K562 (cell line): ENCODE measurements around the gene DIP2B. TPM values are rescaled to one million over a fixed set of nuclear protein-coding genes. Genes with fewer than 3 reads are reported as not detected.

Experiments
- ATAC-seq: fragments of 200-7000 bp; cut with Tn5 transposase; 3 replicates; pipeline ENCODE4 v1.9.1; 2020; ENCODE audit warnings: moderate library complexity
- BruUV-seq: library from RNA; stranded (reverse); fragments of 400-500 nt; replicated peaks from 2 replicates; lab custom pipeline; 2021; lab: Mats Ljungman, UMichigan
- CTCF ChIA-PET: fragments of 300-600 bp; formaldehyde crosslinking; extraction: SDS; loops from one replicate; lab custom pipeline; 2021; ENCODE audit warnings: low intra/inter-chr PET ratio; lab: Yijun Ruan, JAX
- POLR2A ChIA-PET: fragments of 300-600, 350-650 bp; sonication (Branson Sonifier 250); formaldehyde crosslinking; extraction: SDS; loops from one replicate; lab custom pipeline; 2021; ENCODE audit warnings: antibody characterized with exemption, inconsistent platforms; lab: Yijun Ruan, JAX
- DNase-seq, 4 experiments: peaks; one replicate each; pipeline versions ENCODE4 v3.0.0 to v3.0.0-alpha.2; 2011 to 2018; ENCODE audit warnings: low spot score in 3 of 4, mixed read lengths in 3 of 4; ENCODE audit errors: extremely low read depth in 1 of 4
- FAIRE-seq: peaks from 2 replicates; lab custom pipeline; 2011; peaks lifted over from hg19 to GRCh38; lab: Jason Lieb, UNC
- H2AFZ ChIP-seq: 2 replicates; pipeline ENCODE4 v1.6.0; 2011; ENCODE audit warnings: low read depth, low read length, control low read depth, inconsistent platforms
- H3K27ac ChIP-seq: fragments of 200-600 bp; 3 replicates; pipeline ENCODE4 v1.8.0; 2011; ENCODE audit warnings: low read depth, mild to moderate bottlenecking, control low read depth, inconsistent platforms, low read length, moderate library complexity, mixed read lengths; ENCODE audit errors: extremely low read depth
- H3K27me3 ChIP-seq, 2 experiments: fragments of 300-600 bp in 1 of 2; 2 replicates in 1 of 2; 3 replicates in 1 of 2; pipeline versions ENCODE4 v1.6.0 to v1.8.0; 2011; ENCODE audit warnings: inconsistent platforms in 2 of 2, low read length in 2 of 2, mild to moderate bottlenecking in 1 of 2, mixed read lengths in 1 of 2, moderate library complexity in 1 of 2; ENCODE audit not compliant: control insufficient read depth in 2 of 2, insufficient read depth in 2 of 2
- H3K36me3 ChIP-seq: fragments of 300-600 bp; 3 replicates; pipeline ENCODE4 v1.8.0; 2011; ENCODE audit warnings: mild to moderate bottlenecking, low read length, inconsistent platforms; ENCODE audit not compliant: control insufficient read depth, insufficient read depth
- H3K4me1 ChIP-seq, 2 experiments: fragments of 200-600 bp in 1 of 2; replicated peaks in 1 of 2; 2 replicates in 1 of 2; 3 replicates in 1 of 2; pipeline versions ENCODE4 v1.5.1 to v1.8.0; 2011; ENCODE audit warnings: inconsistent platforms in 2 of 2, low read length in 2 of 2, mild to moderate bottlenecking in 1 of 2, mixed read lengths in 1 of 2, moderate library complexity in 1 of 2; ENCODE audit not compliant: control insufficient read depth in 2 of 2, insufficient read depth in 2 of 2
- H3K4me2 ChIP-seq: 2 replicates; pipeline ENCODE4 v1.6.1; 2011; ENCODE audit warnings: low read length, control low read depth, inconsistent platforms, mixed read lengths; ENCODE audit not compliant: insufficient read depth
- H3K4me3 ChIP-seq: fragments of 200-600 bp; sonication (generic), shearing (Covaris generic); 2 replicates; pipeline ENCODE4 v1.5.1; 2016; ENCODE audit warnings: control low read depth, inconsistent platforms
- H3K79me2 ChIP-seq: fragments of 200-600 bp; 3 replicates; pipeline ENCODE4 v1.8.0; 2011; ENCODE audit warnings: low read length, inconsistent platforms; ENCODE audit not compliant: control insufficient read depth, insufficient read depth
- H3K9ac ChIP-seq, 2 experiments: 2 replicates each; pipeline versions ENCODE4 v1.6.0 to v1.6.1; 2011; ENCODE audit warnings: low read depth in 2 of 2, low read length in 2 of 2, control low read depth in 1 of 2, inconsistent platforms in 1 of 2, mild to moderate bottlenecking in 1 of 2, mixed read lengths in 1 of 2; ENCODE audit not compliant: insufficient read depth in 1 of 2
- H3K9me1 ChIP-seq: one replicate; pipeline ENCODE4 v1.6.0; 2011; ENCODE audit warnings: inconsistent platforms, mild to moderate bottlenecking, low read length, moderate library complexity; ENCODE audit not compliant: control insufficient read depth, insufficient read depth
- H3K9me3 ChIP-seq: replicated peaks from 2 replicates; pipeline ENCODE4 v1.5.1; 2011; ENCODE audit warnings: low read depth, low read length, inconsistent platforms; ENCODE audit not compliant: control insufficient read depth, insufficient read depth
- H4K20me1 ChIP-seq: replicated peaks from 2 replicates; pipeline ENCODE4 v1.6.1; 2011; ENCODE audit warnings: low read length, inconsistent platforms, mixed read lengths; ENCODE audit not compliant: control insufficient read depth, insufficient read depth
- BCOR ChIP-seq: fragments of 450-650 bp; IDR thresholded peaks from 2 replicates; pipeline ENCODE4 v1.6.1; 2016
- BRCA1 ChIP-seq, 2 experiments: fragments of 450-650 bp in 1 of 2; sonication (generic) in 1 of 2; formaldehyde crosslinking in 1 of 2; IDR thresholded peaks; 2 replicates each; pipeline versions ENCODE4 v1.5.0 to v1.6.1; 2017 to 2020; ENCODE audit warnings: mild to moderate bottlenecking in 1 of 2, missing genetic modification reagents in 1 of 2
- ERF ChIP-seq: fragments of 450-650 bp; formaldehyde crosslinking; IDR thresholded peaks from 2 replicates; pipeline ENCODE4 v1.4.0; 2020; ENCODE audit warnings: mild to moderate bottlenecking, mixed read lengths
- KDM1A ChIP-seq, 2 experiments: fragments of 450-650 bp; IDR thresholded peaks; 2 replicates each; pipeline ENCODE4 v1.6.1; 2016; ENCODE audit warnings: mild to moderate bottlenecking in 2 of 2
- POLR3A ChIP-seq: IDR thresholded peaks from 2 replicates; pipeline ENCODE4 v1.6.1; 2011; ENCODE audit warnings: borderline replicate concordance, mild to moderate bottlenecking, moderate library complexity; ENCODE audit not compliant: insufficient read length, insufficient read depth; ENCODE audit errors: extremely low read depth
- RBM25 ChIP-seq: fragments of 200-400 bp; formaldehyde crosslinking; IDR thresholded peaks from 2 replicates; pipeline ENCODE4 v1.6.1; 2018; ENCODE audit warnings: low read length, low read depth, moderate library complexity; ENCODE audit not compliant: severe bottlenecking
- RERE ChIP-seq: sonication (generic); formaldehyde crosslinking; IDR thresholded peaks from 2 replicates; pipeline ENCODE4 v1.8.0; 2023; ENCODE audit warnings: missing genetic modification reagents, mild to moderate bottlenecking, borderline replicate concordance
- RNF219 ChIP-seq: fragments of 250-450 bp; sonication (Bioruptor Pico); IDR thresholded peaks from 2 replicates; pipeline ENCODE4 v1.5.0; 2022; ENCODE audit warnings: mild to moderate bottlenecking
- THAP12 ChIP-seq: fragments of 250-450 bp; sonication (Bioruptor Pico); IDR thresholded peaks from 2 replicates; pipeline ENCODE4 v1.9.0; 2021; ENCODE audit warnings: mild to moderate bottlenecking, inconsistent platforms
- ZNF140 ChIP-seq: fragments of 250-450 bp; sonication (Bioruptor Pico); IDR thresholded peaks from 2 replicates; pipeline ENCODE4 v1.8.0; 2021; ENCODE audit warnings: moderate library complexity, mild to moderate bottlenecking, inconsistent platforms
- ZNF212 ChIP-seq: fragments of 450-650 bp; formaldehyde crosslinking; IDR thresholded peaks from 2 replicates; pipeline ENCODE4 v1.4.0; 2020; ENCODE audit warnings: mild to moderate bottlenecking
- WGBS: fragments of 100-300 bp; shearing (Covaris generic); methylation state at CpG from one replicate; pipeline ENCODE4 v1.1.6; 2016; ENCODE audit warnings: low coverage, mixed read lengths; ENCODE audit not compliant: insufficient coverage; ENCODE audit errors: missing lambda C conversion rate; 5-methylcytosine and 5-hydroxymethylcytosine counted together
- in situ Hi-C: fragments of 300-500 bp; cut with MboI; formaldehyde crosslinking; loops from 4 replicates; pipeline ENCODE4 v1.15.0; 2018; ENCODE audit warnings: inconsistent platforms, mixed read lengths
- intact Hi-C: fragments of 100-400 bp; cut with micrococcal nuclease; formaldehyde crosslinking; loops from 2 replicates; pipeline ENCODE4 v1.14.2; 2022
- polyA plus RNA-seq, 8 experiments: library from polyadenylated mRNA; depleted of rRNA in 4 of 8; stranded (reverse) in 5 of 8; unstranded in 3 of 8; fragments of >200 nt; fragmentation: Nextera tagmentation in 2 of 8; fragmentation: Illumina TruSeq in 1 of 8; extraction: Ambion mirVana in 2 of 8; extraction: Trizol in 1 of 8; gene quantifications; 2 replicates each; pipeline versions ENCODE4 v1.2.1 to v1.2.3, GENCODE V29; 2011 to 2014; ENCODE audit warnings: inconsistent platforms in 1 of 8, missing spikeins in 1 of 8
- total RNA-seq, 7 experiments: library from RNA; depleted of rRNA in 6 of 7; stranded (reverse); fragments of >200 nt in 6 of 7; fragmentation: Illumina TruSeq in 2 of 7; extraction: Trizol in 2 of 7; gene quantifications; 2 replicates each; pipeline versions ENCODE4 v1.2.1 to v1.2.3, GENCODE V29; 2011 to 2021; ENCODE audit warnings: low replicate concordance in 1 of 7

DIP2B gene
- total and polyA plus RNA-seq, 9 of the 15 experiments (the other 6 are each of a cell fraction or from before 2014, with no cell fraction given), result 4.6 to 26.1 (median 18.8) TPM

GRCh38 chr12:50619610-50619958 is 114.8 kb downstream of the DIP2B start:
- in situ Hi-C loops, result no loop called here
- no peaks in the 10 kb centered on the region for H4K20me1 ChIP-seq
- peak; percentile 75 for TF ChIP-seq RBM25
- no peak for TF ChIP-seq BRCA1 (IDR thresholded peaks at IDR 0.05)
- no peak for TF ChIP-seq BRCA1 (CRISPR knock-in tag; IDR thresholded peaks at IDR 0.05)
- no peak for TF ChIP-seq THAP12 (CRISPR knock-in tag)
- no peak for TF ChIP-seq ZNF212 (CRISPR knock-in tag)
- no peak for TF ChIP-seq POLR3A
- TF ChIP-seq RNF219, result no peak
- peak; percentile 68 for TF ChIP-seq BCOR
- TF ChIP-seq ERF (CRISPR knock-in tag), result no peak
- no peak for TF ChIP-seq RERE (CRISPR knock-in tag)
- TF ChIP-seq ZNF140 (CRISPR knock-in tag), result no peak
- TF ChIP-seq KDM1A (IDR thresholded peaks at IDR 0.05), result peak in 1 of 2 experiments; percentile 38; a peak in 1 of 4 replicates

More at GRCh38 chr12:50619610-50619958, 114.8 kb downstream of the DIP2B start:
- H3K27me3 ChIP-seq, result no peaks in the 10 kb centered on the region
- H3K79me2 ChIP-seq, result peaks cover 54% of the 10 kb centered on the region
- FAIRE-seq (no peak), ATAC-seq (no peak), DNase-seq (no peak)
- 75% methylated on average over 2 of the region's 2 CpGs for WGBS
- no peaks in the 10 kb centered on the region for H3K9me3 ChIP-seq
- H3K27ac ChIP-seq, result no peak overlapping the region
- no peaks in the 10 kb centered on the region for H3K9me1 ChIP-seq
- no peak overlapping the region for H3K4me2 ChIP-seq
- intact Hi-C loops, result no loop called here
- no peaks in the 10 kb centered on the region; the same call in 2 of the 3 replicates for H3K36me3 ChIP-seq
- no peak overlapping the region for H2AFZ ChIP-seq
- no peak overlapping the region for H3K9ac ChIP-seq
- H3K4me3 ChIP-seq, result no peak overlapping the region
- ChIA-PET CTCF (no interaction called here), POLR2A (interaction anchor here (0.7 to 1.0 kb wide), 2 partner anchors 17 to 20 kb away, joined by 3 read pairs; no protein-coding TSS in a partner anchor)
- BruUV-seq, result no TSS peak
- peaks cover 0 to 33% of the 10 kb centered on the region in 2 experiments; a peak in 3 of 5 replicates for H3K4me1 ChIP-seq
